Neural cell (in vitro differentiated cells): ENCODE data around the gene SAMD14. TPM values are rescaled to one million over a fixed set of nuclear protein-coding genes. Genes with fewer than 3 reads are reported as not detected.

Source experiments
- H2AFZ ChIP-seq: fragments of 200-600, 300-800 bp; sonication (generic), shearing (Covaris generic); 2 replicates; pipeline ENCODE4 v1.6.0; 2014; ENCODE audit warnings: low read depth, mild to moderate bottlenecking, antibody characterized with exemption, low read length, moderate library complexity
- H3F3A ChIP-seq: fragments of 200-600 bp; shearing (Covaris generic); 2 replicates; pipeline ENCODE4 v1.6.1; 2016; ENCODE audit warnings: mild to moderate bottlenecking, moderate library complexity, mixed read lengths, antibody characterized with exemption, low read length; ENCODE audit not compliant: insufficient read depth, poor library complexity, severe bottlenecking
- H3K27ac ChIP-seq: fragments of 200-600, 300-800 bp; sonication (generic), shearing (Covaris generic); 2 replicates; pipeline ENCODE4 v1.5.1; 2014; ENCODE audit warnings: mild to moderate bottlenecking, low read length, moderate library complexity
- H3K27me3 ChIP-seq: fragments of 300-800, 200-600 bp; sonication (generic), shearing (Covaris generic); 2 replicates; pipeline ENCODE4 v1.6.0; 2014; ENCODE audit warnings: mild to moderate bottlenecking, low read depth, low read length, moderate library complexity; ENCODE audit not compliant: insufficient read depth
- H3K36me3 ChIP-seq: fragments of 300-800, 200-600 bp; sonication (generic), shearing (Covaris generic); 2 replicates; pipeline ENCODE4 v1.5.1; 2014; ENCODE audit warnings: mild to moderate bottlenecking, antibody characterized with exemption, low read length, moderate library complexity; ENCODE audit not compliant: insufficient read depth
- H3K4me2 ChIP-seq: fragments of 300-800, 200-600 bp; sonication (generic), shearing (Covaris generic); 2 replicates; pipeline ENCODE4 v1.6.0; 2014; ENCODE audit warnings: mild to moderate bottlenecking, low read length
- H3K4me3 ChIP-seq: fragments of 300-800, 200-600 bp; sonication (generic), shearing (Covaris generic); 2 replicates; pipeline ENCODE4 v1.5.1; 2014; ENCODE audit warnings: mild to moderate bottlenecking, low read length, moderate library complexity
- H3K79me2 ChIP-seq: fragments of 200-600 bp; shearing (Covaris generic); replicated peaks from 2 replicates; pipeline ENCODE4 v1.6.0; 2014; ENCODE audit warnings: mild to moderate bottlenecking, low read length, moderate library complexity; ENCODE audit not compliant: insufficient read depth
- H3K9ac ChIP-seq: fragments of 300-800, 200-600 bp; sonication (generic), shearing (Covaris generic); 2 replicates; pipeline ENCODE4 v1.6.1; 2016; ENCODE audit warnings: mild to moderate bottlenecking, low read length, mixed read lengths
- H3K9me2 ChIP-seq: fragments of 200-600 bp; shearing (Covaris generic); 2 replicates; pipeline ENCODE4 v1.6.1; 2016; ENCODE audit warnings: mild to moderate bottlenecking, low read length, mixed read lengths; ENCODE audit not compliant: insufficient read depth
- H3K9me3 ChIP-seq: fragments of 200-600, 300-800 bp; sonication (generic), shearing (Covaris generic); 2 replicates; pipeline ENCODE4 v1.6.1; 2016; ENCODE audit warnings: mild to moderate bottlenecking, mixed run types, low read length, moderate library complexity, mixed read lengths
- H4K20me1 ChIP-seq: fragments of 200-600 bp; shearing (Covaris generic); 2 replicates; pipeline ENCODE4 v1.6.1; 2016; ENCODE audit warnings: mild to moderate bottlenecking, mixed run types; ENCODE audit not compliant: insufficient read depth
- EP300 ChIP-seq: fragments of 450-650 bp; conservative IDR thresholded peaks from 2 replicates; pipeline ENCODE4 v1.6.1; 2014; ENCODE audit warnings: antibody characterized with exemption, mild to moderate bottlenecking, moderate library complexity; ENCODE audit not compliant: poor library complexity, severe bottlenecking
- EZH2 ChIP-seq: fragments of 200-600, 300-800 bp; shearing (Covaris generic), sonication (generic); IDR thresholded peaks from 2 replicates; pipeline ENCODE4 v1.6.1; 2014; ENCODE audit warnings: antibody characterized with exemption, low read length, borderline replicate concordance, mild to moderate bottlenecking; ENCODE audit not compliant: insufficient read depth, poor library complexity, severe bottlenecking
- MXI1 ChIP-seq: fragments of 450-650 bp; conservative IDR thresholded peaks from 2 replicates; pipeline ENCODE4 v1.6.1; 2014; ENCODE audit warnings: antibody characterized with exemption, mild to moderate bottlenecking; ENCODE audit not compliant: poor library complexity, severe bottlenecking
- POLR2AphosphoS5 ChIP-seq: IDR thresholded peaks from 2 replicates; pipeline ENCODE4 v1.6.1; 2012
- RAD21 ChIP-seq: fragments of 450-650 bp; conservative IDR thresholded peaks from 2 replicates; pipeline ENCODE4 v1.6.1; 2014; ENCODE audit warnings: antibody characterized with exemption, mild to moderate bottlenecking, moderate library complexity
- SMC3 ChIP-seq: fragments of 450-650 bp; conservative IDR thresholded peaks from 2 replicates; pipeline ENCODE4 v1.6.1; 2014; ENCODE audit warnings: antibody characterized with exemption, mild to moderate bottlenecking, moderate library complexity; ENCODE audit not compliant: poor library complexity
- TAF1 ChIP-seq: IDR thresholded peaks from 2 replicates; pipeline ENCODE4 v1.6.1; 2012; ENCODE audit warnings: low read depth
- polyA plus RNA-seq: library from polyadenylated mRNA; depleted of rRNA; stranded (reverse); fragments of >200 nt; gene quantifications from 2 replicates; pipeline ENCODE4 v1.2.3, GENCODE V29; 2014
- TF ChIP-seq, protein P1 (sequence below): IDR thresholded peaks from 2 replicates; pipeline ENCODE4 v1.6.1; 2012; ENCODE audit warnings: borderline replicate concordance
- TF ChIP-seq, protein P2 (sequence below): fragments of 450-650 bp; IDR thresholded peaks from 2 replicates; pipeline ENCODE4 v1.5.1; 2014; ENCODE audit warnings: antibody characterized with exemption, mild to moderate bottlenecking, moderate library complexity; ENCODE audit not compliant: poor library complexity, severe bottlenecking

The SAMD14 gene
- polyA plus RNA-seq, 1 donor from 2014 or later, result 105 TPM

DNA sequence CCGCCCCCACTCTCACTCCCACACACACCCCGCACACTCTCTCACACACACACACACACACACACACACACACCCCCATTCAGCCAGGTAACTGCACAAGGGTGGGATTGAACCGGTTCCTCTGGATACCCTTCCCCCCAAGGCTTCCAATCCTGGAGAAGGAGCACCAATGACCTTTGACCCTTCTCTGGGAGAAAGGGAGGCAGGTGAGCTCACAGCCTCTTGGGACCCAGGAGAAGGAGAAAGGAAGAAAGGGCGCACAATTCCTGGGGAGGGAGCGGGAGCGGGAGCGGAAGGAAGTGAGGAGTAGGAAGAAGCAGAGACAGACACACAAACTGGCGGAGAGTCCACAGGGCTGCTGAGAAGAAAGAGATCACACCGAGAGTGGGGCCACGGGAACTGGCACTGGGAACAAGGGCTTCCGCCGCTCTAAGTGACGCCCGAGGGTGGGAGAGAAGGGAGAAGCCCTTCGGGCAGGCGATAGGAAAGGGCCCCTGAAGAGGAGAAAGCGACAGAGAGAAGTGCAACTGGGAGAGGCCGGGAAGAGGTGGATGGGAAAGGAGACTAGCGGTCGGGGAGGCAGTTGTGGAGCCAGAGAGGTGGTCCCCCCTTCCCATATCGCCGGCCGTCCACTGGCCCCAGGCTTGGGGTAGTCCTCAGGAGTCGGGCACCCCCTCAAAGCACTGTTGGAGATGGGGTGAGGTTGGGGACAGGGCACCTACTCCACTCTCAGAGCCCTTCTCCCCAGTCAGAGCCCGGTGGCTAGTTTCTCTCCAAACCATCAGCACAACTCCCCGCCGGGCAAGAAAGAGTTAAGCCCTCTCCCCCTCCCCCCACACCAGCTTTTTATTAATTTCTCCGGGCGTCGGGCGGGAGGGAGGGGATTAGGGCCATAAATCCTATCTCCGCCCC, 1.3 kb downstream of the SAMD14 start:
- H3K27ac ChIP-seq, result peak overlapping the region; percentile 95
- no peak for TF ChIP-seq SMC3
- peak; percentile 30 for TF ChIP-seq TAF1
- TF ChIP-seq POLR2AphosphoS5, result peak; percentile 59
- TF ChIP-seq, protein P1, sequence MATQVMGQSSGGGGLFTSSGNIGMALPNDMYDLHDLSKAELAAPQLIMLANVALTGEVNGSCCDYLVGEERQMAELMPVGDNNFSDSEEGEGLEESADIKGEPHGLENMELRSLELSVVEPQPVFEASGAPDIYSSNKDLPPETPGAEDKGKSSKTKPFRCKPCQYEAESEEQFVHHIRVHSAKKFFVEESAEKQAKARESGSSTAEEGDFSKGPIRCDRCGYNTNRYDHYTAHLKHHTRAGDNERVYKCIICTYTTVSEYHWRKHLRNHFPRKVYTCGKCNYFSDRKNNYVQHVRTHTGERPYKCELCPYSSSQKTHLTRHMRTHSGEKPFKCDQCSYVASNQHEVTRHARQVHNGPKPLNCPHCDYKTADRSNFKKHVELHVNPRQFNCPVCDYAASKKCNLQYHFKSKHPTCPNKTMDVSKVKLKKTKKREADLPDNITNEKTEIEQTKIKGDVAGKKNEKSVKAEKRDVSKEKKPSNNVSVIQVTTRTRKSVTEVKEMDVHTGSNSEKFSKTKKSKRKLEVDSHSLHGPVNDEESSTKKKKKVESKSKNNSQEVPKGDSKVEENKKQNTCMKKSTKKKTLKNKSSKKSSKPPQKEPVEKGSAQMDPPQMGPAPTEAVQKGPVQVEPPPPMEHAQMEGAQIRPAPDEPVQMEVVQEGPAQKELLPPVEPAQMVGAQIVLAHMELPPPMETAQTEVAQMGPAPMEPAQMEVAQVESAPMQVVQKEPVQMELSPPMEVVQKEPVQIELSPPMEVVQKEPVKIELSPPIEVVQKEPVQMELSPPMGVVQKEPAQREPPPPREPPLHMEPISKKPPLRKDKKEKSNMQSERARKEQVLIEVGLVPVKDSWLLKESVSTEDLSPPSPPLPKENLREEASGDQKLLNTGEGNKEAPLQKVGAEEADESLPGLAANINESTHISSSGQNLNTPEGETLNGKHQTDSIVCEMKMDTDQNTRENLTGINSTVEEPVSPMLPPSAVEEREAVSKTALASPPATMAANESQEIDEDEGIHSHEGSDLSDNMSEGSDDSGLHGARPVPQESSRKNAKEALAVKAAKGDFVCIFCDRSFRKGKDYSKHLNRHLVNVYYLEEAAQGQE, result peak; percentile 70

DNA sequence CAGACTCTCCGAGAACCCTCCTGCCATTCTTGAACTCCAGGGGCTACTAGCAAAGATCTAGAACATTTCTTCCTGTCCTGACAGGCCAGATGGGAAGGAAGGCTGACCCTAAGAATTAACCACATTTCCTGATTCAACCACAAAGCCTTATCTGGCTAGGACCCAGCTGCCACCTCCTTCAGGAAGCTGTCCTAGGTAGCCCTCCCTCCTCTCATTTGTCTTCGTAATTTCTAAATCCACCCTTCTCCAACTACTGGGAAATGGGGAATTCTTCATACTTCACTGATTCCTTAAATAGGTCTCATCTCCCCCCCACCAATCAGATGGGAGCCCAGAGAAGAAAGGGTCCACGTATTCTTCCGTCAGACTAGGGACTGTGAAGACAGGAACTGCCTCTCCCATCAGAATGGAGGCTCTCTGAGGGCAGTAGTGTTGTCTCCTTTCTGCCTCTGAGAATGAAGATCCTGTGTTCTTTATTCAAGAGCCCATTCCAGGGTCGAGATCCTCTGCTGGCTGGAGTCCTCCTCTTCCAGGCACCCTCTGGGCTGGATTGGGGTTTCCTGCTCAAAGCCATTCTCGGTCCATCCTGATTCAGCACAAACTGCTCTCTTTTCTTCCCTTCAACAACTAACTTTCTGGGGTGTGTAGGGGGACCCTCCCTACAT, 2.1 kb downstream of the SAMD14 start:
- Histone ChIP-seq H3K4me2 (peak overlapping the region; percentile 71), H3K27ac (peak overlapping the region; percentile 95), H3K9ac (peak overlapping the region; percentile 99), H3F3A (no peaks in the 10 kb centered on the region), H3K9me2 (no peaks in the 10 kb centered on the region), H3K4me3 (peak overlapping the region; percentile 94), H3K9me3 (no peaks in the 10 kb centered on the region), H3K27me3 (no peaks in the 10 kb centered on the region), H4K20me1 (no peaks in the 10 kb centered on the region), H3K79me2 (peaks cover 17% of the 10 kb centered on the region), H3K36me3 (no peaks in the 10 kb centered on the region), H2AFZ (no peak overlapping the region)
- TF ChIP-seq POLR2AphosphoS5 (no peak), EP300 (no peak), RAD21 (no peak), TAF1 (no peak), EZH2 (no peak), MXI1 (no peak), SMC3 (no peak)
- TF ChIP-seq, protein P1, result no peak
- TF ChIP-seq, protein P2, sequence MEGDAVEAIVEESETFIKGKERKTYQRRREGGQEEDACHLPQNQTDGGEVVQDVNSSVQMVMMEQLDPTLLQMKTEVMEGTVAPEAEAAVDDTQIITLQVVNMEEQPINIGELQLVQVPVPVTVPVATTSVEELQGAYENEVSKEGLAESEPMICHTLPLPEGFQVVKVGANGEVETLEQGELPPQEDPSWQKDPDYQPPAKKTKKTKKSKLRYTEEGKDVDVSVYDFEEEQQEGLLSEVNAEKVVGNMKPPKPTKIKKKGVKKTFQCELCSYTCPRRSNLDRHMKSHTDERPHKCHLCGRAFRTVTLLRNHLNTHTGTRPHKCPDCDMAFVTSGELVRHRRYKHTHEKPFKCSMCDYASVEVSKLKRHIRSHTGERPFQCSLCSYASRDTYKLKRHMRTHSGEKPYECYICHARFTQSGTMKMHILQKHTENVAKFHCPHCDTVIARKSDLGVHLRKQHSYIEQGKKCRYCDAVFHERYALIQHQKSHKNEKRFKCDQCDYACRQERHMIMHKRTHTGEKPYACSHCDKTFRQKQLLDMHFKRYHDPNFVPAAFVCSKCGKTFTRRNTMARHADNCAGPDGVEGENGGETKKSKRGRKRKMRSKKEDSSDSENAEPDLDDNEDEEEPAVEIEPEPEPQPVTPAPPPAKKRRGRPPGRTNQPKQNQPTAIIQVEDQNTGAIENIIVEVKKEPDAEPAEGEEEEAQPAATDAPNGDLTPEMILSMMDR, result no peak

More for the DNA sequence above, 1.3 kb downstream of the SAMD14 start:
- H3K79me2 ChIP-seq, result peaks cover 17% of the 10 kb centered on the region
- peak overlapping the region; percentile 94 for H3K4me3 ChIP-seq
- H3K27me3 ChIP-seq, result no peaks in the 10 kb centered on the region
- H3K9me3 ChIP-seq, result no peaks in the 10 kb centered on the region
- H3K9me2 ChIP-seq, result no peaks in the 10 kb centered on the region
- H3K4me2 ChIP-seq, result peak overlapping the region; percentile 71
- no peaks in the 10 kb centered on the region for H3K36me3 ChIP-seq
- no peaks in the 10 kb centered on the region for H3F3A ChIP-seq
- no peaks in the 10 kb centered on the region for H4K20me1 ChIP-seq
- peak overlapping the region; percentile 58 for H2AFZ ChIP-seq
- H3K9ac ChIP-seq, result peak overlapping the region; percentile 99
